NOMO-1 treated with DMSO at 0.1 percent for 48 hours (cell line): ENCODE results near the gene PROP1.
"Not testable (repeated sequence)": the region's sequence is repeated elsewhere in the genome, so short reads cannot be mapped to it uniquely, and the experiment has no call there.

ENCODE experiments used
- DNase-seq: peaks from one replicate; lab custom pipeline; 2025; ENCODE audit not compliant: unreplicated experiment; lab: John Stamatoyannopoulos, UW

The PROP1 gene

DNA sequence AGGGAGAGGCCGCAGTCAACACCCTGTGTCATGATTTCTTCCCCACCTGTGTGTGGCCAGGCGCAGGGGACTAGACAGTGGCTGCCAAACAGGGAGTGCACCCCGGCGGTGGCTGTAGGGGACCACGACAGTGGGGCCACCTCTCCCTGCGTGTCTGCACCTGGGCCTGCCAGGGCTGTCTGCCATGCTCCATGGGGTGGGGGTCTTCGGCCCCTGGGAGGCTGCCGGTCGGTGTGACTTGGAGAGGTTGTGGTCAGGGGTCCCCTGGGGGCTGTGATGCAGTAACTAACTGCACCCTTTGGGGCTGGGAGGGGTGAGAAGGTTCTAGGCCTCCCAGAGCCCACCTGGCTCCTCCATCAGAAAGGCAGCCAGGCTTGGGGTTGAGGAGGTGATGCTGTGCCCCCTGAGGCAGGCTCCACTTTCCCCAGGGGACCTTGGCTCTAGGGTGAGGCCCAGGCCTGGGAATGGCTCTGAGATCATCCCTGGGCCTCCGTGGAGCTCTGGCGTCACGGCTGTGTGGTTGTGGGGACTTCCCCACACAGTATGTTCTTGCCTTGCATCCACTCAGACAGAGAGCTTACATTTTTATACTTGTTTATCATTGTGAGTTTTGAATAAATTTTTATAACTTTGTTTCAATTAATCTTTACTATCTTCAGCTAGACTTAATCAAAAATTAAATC is 50.3 kb downstream of the PROP1 start:
- DNase-seq: not testable (repeated sequence)

DNA sequence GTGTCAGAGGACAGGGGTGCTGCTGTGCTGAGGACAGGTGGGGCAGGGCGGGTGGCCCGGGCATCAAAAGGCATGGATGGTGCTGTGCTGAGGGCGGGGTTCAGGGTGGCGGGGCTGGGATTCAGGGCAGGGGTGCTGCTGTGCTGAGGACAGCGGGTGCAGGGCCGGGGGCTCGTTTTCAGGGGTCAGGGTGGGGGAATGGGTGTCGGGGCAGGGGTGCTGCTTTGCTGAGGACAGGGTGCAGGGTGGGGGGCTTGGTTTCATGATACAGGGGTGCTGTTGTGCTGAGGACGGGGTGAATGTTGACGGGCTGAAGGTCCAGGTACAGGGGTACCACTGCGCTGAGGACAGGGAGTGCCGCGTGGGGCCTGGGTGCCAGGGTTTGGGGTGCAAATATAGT is 50.9 kb downstream of the PROP1 start:
- not testable (repeated sequence) for DNase-seq

DNA sequence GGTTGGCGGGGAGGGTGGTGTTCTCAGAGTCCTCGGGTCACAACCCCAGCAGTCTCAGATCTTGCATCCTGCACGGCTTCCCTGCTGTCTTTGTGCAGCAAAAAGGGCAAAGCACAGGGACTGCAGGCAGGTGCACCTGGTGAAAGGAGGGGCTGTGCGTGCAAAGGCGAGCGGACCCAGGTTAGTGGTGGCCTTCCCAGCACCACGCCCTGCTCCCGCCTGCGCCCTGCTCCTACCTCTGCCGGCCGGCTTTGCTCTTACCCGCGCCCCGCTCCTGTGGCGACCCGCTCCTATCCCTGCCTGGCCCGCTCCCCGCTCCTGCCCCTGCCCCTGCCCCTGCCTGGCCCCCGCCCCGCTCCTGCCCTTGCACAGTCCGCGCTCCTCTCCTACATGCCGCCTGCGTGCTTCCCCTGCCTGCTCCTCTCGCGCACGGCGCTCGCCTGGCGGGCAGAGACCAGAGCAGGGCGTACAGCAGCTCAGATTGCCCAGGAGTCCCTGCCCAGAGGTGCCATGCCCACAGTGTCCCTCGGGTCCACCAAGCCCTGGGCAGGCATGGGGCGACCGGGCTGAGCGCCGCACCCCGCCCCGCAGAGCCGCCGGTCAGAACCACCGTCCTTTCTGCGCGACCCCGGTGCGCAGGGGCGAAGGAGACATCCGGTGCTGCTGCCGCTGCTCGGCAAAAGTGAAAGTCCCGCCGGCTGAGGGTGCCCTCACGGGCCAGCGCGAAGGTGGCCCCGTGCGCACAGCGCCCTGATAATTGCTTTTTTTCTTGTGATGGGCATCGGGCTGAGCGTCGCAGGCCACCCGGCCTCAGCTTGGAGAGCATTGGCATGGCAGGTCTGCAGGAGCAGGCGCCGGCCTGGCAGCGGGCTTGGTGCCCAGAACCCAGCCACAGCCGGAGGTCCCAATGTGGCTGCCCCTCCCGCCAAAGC is 52.0 kb downstream of the PROP1 start:
- DNase-seq: not testable (repeated sequence)

DNA sequence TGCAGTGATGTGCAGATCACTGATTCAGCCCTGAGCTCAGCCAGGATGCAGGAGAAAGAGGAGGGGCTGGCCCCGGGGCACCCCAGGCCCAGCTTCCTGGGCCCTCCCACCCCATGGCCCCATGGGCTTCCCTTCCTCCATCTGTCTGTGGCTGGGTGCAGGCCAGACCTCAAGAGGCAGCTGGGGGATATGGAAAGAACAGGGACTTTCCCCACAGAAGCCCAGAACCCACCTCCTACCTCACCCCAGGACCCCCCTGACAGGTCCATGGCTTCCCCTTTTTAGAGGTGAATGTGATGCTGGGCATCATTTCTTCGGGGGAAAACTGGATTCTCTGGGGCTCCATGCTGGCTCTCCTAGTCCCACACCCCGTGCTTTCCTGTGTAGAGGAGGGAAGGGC is 53.1 kb downstream of the PROP1 start:
- not testable (repeated sequence) for DNase-seq
